NCI-H187 treated with DMSO at 0.1 percent for 48 hours (cell line): Measurements from ENCODE around the gene SNHG17.
"Not testable (repeated sequence)": the region's sequence is repeated elsewhere in the genome, so short reads cannot be mapped to it uniquely, and the experiment has no call there.

Experiments used
- DNase-seq: peaks from one replicate; lab custom pipeline; 2025; lab: John Stamatoyannopoulos, UW

SNHG17 gene

DNA sequence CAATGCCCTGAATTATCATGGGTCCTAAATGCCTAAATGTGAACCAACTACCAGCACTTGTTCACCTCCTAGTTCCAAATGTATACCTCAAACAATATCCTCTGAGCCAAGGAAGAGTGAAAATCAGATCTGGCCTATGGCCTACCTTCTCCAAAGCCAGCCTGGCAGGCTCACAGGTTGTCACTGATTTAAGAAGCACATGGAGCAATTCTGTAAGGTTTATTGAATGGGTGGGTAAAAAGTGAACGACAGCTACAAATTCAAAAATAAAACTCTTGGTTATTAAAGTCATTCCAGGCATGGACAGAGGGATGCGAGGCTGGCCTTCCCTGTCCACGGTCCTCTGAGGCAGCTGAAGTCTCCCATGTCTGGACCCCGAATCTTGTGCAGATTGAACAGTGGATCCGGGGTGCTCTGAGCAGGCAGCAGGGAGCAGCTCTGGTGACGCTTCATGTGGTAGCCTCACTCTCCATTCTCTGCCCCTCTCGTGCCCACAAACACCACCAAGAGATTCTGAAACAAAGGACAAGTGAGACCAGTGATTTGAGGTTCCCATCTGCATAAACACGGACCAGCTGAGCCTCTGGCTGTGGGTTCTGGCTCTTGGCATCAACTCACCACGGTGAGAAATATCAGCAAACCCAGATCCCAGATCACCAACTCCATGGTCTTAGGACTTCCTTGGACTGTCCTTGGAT lies 14.6 kb downstream of the SNHG17 start:
- no peak for DNase-seq

DNA sequence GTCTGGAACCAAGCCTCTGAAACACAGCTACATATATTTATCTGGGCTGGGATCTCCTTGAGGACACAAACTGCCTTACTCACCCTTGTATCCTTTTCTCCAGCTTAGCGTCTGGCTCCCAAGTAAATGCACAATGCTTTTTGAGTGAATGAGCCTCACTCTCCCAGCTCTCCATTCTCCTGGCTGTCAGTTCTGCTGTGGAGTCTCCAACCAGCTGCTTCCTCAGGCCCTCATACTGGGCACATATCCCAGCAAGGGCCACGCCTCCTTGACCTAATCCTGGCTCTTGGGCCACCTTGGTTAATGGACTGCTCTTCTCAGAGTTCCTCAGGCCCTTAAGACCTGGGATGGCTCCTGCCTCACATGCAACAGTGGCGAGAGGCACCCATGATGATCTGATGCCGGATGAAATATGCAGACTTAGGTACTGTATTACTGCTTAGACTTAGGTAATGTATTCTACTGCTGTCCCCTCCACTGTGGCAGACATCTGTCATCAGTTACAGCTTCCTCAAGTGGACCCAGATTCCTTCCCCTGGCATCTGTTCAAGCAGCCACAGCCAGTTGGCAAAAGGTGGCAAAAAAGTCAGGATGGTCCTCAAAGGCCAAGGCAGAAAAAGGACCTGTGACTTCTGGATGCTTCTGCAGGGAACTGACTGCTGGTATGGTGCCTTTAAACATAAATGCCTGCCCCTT lies 16.5 kb downstream of the SNHG17 start:
- DNase-seq: no peak

DNA sequence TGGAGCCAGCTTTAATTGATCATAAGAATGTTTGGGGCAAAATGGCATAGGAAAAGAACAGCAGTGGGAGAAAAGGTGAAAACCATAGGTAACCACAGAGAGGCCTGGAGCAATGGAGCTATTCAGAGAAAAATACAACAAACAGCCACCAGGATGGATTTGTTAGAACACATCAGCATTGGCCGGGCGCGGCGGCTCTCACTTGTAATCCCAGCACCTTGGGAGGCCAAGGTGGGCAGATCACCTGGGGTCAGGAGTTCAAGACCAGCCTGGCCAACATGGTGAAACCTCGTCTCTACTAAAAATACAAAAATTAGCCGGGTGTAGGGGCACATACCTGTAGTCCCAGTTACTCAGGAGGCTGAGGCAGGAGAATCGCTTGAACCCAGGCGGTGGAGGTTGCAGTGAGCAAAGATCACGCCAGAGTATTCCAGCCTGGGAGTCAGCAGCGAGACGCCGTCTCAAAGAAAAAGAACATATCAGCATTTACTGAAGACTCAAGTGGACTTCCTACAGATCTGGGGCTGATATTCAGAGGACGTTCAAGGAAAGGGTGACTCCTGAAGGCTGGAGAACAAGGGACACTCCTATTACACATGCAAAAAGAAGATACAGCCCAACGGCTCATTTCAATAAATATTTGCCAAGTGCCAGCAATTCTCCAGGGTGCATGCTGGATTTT lies 20.2 kb downstream of the SNHG17 start:
- DNase-seq: no peak

DNA sequence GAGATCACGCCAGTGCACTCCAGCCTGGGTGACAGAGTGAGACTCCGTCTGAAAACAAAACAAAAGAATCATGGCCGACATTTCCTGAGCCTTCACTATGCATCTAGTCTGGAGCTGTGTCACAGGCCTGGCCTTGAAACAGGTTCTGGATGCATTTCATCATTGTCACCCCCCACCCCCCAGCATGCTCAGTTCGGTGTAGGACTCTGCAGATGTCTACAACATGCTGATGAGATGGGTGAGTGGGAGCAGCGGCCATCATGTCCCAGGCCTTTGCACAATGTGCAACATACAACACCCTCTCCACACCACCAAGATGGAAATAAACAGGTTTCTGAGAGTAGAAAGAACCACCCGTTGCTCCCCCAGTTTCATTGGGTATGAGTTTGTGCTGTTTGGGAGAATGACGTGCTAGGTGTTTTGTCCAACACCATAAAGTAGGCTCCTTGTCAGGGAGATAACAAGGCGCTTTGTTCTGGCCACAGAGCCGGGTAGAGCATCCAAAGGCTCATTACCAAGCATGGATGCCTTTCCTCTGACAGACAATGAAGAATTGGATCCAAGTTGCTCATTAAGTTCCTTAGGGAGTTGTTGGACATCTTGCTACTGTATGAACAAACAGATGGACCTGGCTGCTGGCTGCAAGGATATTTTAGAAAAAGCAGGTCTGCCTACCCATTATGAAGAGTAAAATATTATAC lies 22.1 kb downstream of the SNHG17 start:
- no peak for DNase-seq

DNA sequence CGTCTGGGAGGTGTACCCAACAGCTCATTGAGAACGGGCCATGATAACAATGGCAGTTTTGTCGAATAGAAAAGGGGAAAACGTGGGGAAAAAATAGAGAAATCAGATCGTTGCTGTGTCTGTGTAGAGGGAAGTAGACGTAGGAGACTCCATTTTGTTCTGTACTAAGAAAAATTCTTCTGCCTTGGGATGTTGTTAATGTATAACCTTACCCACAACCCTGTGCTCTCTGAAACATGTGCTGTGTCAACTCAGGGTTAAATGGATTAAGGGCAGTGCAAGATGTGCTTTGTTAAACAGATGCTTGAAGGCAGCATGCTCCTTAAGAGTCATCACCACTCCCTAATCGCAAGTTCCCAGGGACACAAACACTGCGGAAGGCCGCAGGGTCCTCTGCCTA lies 27.3 kb downstream of the SNHG17 start:
- not testable (repeated sequence) for DNase-seq

DNA sequence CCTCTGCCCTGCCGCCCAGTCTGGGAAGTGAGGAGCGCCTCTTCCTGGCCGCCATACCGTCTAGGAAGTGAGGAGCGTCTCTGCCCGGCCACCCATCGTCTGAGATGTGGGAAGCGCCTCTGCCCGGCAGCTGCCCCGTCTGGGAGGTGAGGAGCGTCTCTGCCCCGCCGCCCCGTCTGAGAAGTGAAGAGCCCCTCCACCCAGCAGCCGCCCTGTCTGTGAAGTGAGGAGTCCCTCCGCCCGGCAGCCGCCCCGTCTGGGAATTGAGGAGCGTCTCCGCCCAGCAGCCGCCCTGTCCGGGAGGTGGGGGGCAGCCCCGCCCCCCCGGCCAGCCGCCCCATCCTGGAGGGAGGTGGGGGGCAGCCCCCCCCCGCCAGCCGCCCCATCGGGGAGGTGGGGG lies 27.8 kb downstream of the SNHG17 start:
- DNase-seq: no peak

DNA sequence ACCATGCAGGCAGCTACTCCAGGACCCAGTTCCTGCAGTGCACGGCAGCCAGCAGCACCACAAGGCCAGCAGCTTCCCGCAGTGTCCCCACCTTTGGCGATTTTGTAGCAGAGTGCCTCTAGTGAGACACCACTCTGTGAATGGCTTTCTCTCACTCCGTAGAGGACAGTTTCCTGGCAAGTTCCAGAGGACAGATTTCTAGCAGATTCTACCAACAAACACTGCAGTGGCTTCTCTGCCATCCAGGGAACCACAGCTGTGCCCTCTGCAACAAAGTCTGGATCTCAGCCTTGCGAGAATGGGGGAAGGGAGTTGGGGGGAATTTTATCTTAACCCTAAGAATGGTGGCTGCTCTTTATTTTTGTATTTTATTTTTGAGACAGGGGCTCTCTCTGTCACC lies 28.7 kb downstream of the SNHG17 start:
- DNase-seq: no peak

DNA sequence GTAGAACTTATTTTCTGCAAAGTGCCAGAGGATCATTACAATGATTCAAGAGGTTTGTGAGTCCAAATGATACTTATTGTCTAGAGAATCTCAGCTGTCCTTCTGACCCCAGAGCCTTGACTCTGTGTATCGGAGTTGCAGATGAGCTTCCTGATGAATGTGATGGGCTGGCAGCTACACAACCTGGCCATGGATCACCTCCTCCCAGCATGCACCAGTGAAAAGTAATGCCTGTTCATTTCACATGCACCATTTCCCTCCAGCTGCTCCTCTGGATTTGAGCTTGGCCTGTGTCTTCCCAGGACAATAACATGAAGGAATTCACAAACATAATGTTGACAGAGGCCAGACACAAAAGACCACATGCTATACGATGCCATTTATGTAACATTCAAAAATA lies 30.0 kb downstream of the SNHG17 start:
- no peak for DNase-seq

DNA sequence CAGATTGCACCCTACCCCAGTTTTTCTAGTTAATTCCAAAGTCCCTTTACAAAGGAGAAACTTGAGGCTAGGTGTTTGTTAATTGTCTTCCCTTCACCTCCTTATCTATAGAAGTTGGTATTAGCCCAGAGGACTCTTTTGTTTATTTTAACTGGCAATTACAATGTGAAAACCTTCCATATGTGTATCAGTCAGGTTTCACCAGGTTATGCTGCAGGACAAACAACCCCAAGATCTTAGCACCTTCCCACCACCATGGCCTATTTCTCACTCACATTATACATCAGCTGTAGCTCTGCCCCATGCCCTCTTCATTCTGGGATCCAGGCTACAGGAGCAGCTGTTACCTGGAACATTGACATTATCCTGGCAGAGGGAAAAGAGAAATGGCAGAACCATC lies 31.1 kb downstream of the SNHG17 start:
- DNase-seq: no peak

DNA sequence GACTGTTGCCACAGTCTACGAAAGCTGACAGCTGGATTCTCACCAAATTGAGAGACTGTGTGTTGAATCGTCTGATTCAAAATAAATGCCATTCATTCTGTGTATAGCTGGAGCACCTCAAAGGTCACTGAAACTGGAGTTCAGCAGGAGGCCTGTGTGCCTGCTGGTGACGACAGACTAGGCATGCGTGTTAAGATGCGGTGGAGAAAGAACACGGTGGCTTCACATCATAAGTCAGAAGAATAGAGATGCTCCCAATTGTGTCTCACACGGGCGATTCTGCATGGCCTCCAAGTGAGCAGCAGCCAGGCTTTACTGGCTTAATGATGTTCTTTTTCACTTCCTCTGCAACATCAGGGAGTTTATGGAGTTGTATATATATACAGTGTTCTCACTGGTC lies 32.3 kb downstream of the SNHG17 start:
- no peak for DNase-seq

DNA sequence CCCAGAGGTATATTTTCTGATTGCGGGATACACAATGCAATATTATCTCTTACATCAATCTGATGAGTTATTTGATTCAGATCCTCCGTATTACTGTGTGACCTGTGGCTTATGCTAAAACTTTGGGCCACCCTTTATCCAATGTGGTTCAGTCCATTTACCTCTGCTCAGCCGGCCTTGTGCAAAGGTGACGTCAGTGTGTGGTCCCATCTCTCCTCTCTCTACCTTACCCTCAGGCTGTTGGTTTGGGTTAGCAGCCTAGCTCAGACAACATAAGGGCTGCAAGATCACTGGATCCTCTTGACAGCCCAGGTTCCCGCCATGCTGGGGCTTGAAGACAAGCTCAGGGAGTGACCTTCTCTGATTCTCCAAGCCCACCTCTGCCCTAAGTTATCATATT lies 33.0 kb downstream of the SNHG17 start:
- DNase-seq: no peak

DNA sequence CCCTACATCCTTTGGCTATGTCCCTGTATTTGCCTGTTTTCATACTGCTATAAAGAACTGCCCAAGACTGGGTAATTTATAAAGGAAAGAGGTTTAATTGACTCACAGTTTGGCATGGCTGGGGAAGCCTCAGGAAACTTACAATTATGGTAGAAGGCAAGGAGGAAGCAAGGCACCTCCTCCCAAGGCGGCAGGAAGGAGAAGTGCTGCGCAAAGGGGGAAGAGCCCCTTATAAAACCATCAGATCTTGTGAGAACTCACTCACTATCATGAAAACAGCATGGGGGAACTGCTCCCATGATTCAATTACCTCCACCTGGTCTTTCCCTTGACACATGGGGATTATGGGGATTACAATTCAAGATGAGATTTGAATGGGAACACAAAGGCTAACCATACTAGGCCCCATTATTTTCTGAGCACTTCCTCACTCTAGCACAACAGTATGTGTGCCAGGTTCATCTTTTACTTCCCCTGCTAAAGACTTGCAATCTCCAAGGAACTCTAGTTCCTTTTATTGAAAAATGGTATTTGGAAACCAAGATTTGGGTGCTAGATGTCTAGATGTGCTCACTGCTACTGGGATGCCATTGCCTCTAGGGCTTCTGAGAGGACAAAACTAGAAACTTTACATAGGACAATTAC lies 39.3 kb downstream of the SNHG17 start:
- not testable (repeated sequence) for DNase-seq

DNA sequence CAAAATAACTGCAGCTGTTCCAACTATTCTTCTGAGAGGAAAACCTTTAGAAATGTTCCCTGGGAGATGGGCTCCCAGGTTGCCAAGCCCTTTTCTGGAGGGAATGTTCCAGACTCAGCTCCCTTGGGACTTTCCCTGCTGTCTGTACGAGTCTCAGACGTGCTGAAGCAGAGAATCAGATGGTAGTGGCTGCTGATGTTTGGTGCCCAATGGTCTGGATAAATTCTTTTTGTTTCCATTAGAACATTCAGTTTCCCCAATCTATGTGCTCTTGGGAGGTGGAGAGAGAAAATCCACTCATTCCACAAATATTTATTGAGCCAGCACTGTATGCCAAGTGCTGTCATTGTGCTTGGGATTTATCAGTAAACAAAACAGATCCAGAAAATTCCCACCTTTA lies 40.0 kb downstream of the SNHG17 start:
- no peak for DNase-seq

DNA sequence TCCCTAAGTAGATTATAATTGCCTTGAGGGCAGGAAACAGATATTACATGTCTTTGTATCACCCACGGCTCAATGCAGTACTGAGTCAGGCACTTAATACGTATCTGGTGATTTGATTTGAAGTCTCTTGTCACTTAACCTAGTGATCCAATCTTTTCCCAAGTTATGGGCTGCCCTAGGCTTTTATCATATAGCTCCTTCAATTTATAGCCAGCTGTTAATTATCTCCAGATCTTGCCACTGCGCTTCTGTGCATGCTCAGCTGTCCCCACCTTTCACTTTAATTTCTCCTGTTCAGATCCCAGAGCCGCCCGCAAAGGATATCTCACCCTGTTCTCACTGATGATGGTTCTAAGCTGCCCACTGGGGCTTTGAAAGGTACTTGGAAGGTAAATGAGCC lies 41.9 kb downstream of the SNHG17 start:
- DNase-seq: no peak

DNA sequence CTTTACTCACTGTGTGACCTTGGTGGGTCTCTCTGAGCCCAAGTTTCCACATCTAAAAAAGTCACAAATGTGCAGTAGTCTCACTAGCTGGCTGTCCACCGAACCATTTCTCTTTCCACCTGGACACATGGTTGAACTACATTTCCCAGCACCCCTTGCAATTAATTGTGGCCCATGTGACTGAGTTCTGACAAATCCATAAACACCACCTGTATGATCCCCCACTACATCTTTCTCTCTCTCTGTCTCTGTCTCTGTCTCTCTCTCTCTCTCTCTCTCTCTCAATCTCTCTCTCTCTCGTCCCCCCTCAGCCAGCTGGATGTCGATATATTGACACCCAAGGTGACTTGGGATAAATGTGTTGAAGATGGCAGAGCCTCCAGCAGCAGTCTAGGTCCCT lies 42.8 kb downstream of the SNHG17 start:
- no peak for DNase-seq

DNA sequence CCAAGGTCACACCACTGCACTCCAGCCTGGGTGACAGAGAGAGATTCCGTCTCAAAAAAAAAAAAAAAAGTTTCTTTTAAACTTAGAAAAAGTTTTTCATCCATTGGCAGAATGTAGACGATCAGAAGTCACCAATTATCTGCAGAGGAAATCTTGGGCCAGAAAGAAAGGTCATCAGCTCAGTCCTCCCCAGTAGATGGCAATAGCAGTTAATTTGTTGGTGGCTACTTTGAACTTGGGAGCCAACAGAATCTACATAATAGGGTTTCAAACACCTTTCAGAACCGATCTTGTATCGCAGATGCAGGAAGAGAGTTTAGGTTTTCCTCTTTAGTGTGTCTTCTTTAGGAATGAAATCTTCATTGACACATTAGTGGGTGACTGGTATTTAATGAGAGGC lies 47.2 kb downstream of the SNHG17 start:
- DNase-seq: no peak

DNA sequence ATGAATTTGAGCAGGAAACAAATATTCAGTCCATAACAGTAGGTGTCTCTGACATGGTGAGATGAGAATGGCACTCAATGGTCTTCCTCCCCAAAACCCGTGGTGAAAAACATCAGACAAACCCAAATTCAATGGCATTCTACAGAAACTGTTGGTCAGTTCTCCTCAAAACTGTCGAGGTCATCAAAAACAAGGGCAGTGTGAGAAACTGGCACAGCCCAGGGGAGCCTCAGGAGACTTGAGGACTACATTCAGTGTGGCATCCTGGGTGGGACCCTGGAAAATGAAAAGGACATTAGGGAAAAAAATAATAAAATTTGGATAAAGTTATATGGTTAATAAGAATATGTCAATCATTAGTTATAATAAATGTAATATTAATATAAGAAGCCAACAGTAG lies 48.3 kb downstream of the SNHG17 start:
- DNase-seq: no peak

DNA sequence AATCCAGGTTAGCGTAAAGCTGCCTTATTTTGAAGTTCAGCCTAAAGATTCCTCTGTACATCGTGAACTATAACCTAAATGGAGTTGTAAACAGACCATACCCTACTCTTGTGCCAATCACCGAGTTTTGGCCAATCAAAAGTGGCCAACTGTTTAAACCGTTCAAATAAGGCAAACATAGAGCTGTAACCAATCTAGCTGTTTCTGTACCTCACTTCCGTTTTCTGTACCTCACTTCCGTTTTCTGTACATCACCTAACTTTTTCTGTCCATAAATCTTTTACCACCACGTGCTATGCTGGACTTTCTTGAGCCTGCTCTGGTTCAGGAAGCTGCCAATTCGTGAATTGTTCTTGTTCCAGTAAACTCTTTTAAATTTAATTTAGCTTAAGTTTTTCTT lies 49.1 kb downstream of the SNHG17 start:
- DNase-seq: no peak

DNA sequence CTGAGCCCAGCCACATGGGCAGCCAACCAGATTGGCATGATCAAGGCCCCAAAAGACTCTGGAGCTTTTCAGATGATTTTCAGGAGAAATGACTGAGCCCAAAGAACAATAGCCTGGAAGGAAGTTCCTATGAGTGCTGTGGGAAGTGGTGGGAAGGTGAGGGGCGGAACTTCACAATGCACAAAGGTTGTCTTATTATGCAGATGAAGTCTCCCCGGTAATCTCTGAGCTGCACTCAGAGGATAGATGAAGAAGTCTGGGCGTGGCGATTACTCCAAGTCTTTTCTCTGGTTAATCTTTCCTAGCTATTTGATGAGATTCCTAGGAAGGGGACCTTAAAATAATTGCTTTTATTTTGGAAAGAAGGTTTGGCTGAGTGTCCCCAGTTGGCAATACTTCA lies 52.0 kb downstream of the SNHG17 start:
- DNase-seq: no peak

DNA sequence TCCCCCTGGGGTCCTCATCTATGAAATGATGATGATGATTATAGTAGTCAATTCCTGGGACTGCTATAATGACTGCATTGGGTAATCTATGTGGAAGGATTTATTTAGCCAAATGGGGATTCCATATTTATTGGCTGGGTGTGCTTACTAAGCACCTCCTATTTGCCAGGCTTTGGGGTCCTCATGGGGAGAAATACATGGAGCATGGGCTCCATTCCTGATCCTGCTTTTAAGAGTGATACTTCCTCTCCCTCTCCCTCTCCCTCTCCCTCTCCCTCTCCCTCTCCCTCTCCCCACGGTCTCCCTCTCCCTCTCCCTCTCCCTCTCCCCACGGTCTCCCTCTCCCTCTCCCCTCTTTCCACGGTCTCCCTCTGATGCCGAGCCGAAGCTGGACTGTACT lies 57.3 kb downstream of the SNHG17 start:
- DNase-seq: not testable (repeated sequence)

DNA sequence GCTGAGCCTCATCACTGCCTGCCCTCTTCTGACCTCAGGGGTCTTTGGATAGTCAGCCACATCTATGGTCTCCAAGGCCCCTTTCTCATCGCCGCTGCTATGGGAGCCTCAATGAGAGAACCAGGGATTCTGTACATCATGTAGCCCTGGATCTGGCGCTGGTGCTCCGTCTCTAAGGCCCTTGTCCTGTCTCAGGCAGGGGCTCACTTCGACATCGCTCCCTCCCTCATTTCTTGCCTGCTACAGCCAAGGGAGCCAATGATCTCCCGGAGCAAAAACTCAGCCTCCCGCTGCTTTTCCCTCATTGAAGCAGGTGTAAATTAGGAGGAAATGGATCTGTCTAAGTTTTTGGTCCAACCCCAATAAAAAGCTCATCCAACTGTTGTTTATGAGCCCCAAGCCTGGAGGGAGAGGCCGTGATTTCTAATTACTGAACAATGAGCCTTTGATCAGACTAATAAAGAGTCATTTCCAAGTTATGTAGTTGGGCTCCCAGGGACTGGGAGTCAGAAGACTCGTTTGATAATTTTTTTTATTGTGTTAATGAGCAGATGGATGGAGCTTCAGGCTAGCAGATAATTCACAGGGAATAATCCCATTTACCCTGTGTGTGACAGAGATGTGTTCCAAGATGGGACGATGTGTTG lies 58.0 kb downstream of the SNHG17 start:
- no peak for DNase-seq

DNA sequence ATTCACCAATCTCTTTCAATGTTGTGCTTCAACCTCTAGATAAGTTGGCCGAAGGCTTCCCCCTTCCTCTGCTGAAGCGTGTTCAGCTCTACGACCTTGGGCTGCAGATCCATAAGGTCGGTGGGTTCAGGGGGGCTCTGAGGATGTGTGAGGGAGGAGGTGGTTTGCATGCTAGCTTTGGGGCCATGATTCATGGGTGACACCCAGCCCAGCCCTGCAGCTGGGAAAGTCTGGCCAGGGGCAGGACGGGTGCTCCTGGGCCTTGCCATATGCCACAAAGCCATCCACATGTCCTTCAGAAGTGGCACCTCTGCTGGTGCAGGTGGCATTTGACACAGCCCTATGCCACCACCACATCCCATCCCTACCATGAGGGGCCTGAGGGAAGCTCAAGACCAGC lies 61.2 kb downstream of the SNHG17 start:
- no peak for DNase-seq
